ENCODE measurements around the gene BCO1. TPM values are rescaled to one million over a fixed set of nuclear protein-coding genes. Genes with fewer than 3 reads are reported as not detected.
A peak's percentile ranks its signal among the peaks of the same experiment; 100 is the strongest.

Gene BCO1
- polyA plus RNA-seq, 10 donors = 0.05 to 0.19 (median 0.07) TPM; not detected in 6

GRCh38 chr16:81318711-81319110 lies 80.2 kb downstream of the BCO1 start:
- DNase-seq = no peak

DNA sequence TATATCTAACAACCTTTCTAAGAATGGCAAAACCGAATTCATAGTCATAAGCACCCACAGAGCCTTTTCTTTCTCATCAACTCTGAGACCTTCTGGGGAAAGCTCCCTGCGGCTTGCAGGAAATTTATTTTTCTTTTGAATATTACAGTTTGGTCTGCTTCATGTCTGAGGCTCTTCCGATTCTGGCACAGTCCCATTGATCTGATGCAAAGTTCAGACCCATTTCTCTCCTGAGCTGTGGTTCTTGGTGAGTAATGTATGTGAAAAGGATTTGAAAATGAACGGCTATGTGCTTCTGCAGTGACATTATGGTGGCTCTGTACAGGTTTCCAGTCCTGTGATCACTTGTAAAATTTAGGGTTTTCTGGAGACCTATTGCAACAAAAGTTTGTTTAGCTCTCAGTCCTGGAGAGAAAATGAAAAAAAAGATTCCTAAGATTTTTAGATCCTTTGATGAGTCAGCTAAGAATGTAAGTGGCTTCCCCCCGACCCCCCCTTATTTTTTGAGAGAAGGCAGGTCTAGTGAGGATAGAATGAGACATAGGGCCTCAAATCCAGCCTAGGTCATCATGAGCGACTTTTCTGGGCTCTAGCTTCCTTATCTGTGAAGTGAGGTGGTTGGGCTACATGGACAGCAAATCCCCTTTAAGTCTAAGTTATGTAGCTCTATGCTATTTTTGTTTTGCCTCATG lies 80.9 kb downstream of the BCO1 start:
- DNase-seq = peak in 1 of 3 donors; percentile 45

DNA sequence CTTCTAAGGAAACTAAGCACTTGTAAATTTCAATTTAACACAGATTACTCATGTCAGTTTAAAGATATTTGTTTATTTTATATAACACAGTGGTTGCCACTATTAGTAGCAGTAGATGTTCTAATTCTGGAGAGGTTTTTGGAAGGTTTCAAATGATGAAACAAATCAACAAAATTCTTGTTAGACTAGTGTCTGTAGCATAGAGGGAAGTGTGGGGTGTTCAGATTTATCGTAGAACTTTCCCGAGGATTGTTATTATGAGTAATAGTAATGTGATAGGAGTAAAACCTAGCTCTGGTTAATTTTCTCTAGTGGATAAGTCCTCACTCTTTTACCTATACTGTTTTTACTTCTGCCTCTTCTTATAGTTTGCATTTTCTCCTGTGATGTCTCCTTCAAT lies 82.5 kb downstream of the BCO1 start:
- DNase-seq = no peak

DNA sequence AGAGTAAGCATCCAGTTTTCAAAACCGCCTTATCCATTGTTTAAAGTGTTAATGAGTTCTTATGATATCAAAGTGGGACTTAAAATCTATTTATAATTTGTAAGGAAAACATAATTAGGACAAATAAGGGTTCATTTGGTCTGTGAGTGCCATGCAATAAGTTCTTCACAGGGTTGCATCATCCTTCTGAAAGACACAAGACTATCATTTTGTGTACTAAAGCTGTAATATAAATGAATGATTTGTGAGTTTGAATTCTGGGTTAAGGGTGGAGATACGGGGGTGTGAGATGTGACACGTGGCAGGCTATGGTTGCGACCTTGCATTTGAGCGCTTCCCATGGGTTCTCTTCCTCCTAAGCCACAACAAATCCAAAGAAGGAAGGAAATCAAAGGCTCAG lies 83.0 kb downstream of the BCO1 start:
- DNase-seq = no peak

DNA sequence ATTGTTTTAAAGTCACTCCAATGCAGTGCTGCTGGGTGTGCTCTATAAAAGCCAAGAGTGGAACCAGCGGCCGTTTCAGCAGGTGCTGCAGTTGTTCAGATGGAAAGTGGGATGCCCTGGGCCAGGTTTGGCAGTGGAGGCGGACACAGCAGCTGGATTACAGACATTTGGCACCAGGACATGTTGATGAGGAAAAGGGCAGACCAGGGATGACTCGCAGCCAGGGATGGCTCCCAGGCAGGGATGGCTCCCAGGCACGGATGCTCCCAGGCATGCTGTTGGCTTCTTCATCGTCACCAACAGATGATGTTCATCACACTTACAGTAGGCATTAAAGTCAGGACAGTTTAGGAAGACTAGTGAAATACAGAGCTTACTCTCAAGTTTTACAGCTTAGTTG lies 86.3 kb downstream of the BCO1 start:
- DNase-seq = no peak

GRCh38 chr16:81327011-81327410 lies 88.5 kb downstream of the BCO1 start:
- no peak for DNase-seq

DNA sequence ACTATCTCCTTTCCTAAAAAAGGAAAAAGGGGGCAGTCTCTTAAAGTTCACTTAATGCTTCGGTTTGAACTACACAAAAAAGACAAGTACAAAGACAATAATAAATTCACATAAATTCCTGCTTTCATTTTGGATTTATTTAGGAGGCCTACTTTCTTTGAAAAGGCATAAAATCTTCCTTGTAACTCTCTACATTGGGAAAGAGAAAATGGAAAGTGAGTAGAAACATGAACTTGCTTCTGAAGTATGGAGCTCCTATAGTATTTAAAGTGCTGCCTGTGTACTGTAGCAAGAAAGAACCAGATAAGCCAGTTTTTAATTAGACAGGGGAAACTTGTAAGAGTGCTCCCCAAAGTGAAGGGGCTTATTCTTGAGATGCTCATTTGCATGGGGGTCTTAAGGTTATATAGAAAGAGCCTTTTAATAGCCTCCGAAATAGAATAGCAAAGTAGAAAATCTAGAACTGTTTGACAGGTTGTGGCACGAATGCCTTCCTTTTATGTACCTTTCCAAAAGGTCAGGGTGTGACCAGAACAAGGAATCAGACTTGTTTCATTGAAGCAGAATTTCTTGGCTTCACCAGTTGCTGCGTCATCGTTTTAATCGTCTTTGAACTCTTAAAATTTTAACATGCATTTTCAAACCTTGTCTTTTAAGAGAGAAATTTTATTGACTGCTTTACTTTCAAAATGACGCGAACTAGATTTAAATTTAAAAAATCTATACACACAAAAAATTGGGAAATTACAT lies 89.1 kb downstream of the BCO1 start:
- no peak for DNase-seq

- DNase-seq = no peak
Observed at GRCh38 chr16:81329947-81330346, 91.5 kb downstream of the BCO1 start.

- DNase-seq = no peak
Observed at GRCh38 chr16:81333356-81333755, 94.9 kb downstream of the BCO1 start.

GRCh38 chr16:81335669-81336068 lies 97.2 kb downstream of the BCO1 start:
- DNase-seq = no peak

GRCh38 chr16:81337097-81337496 lies 98.6 kb downstream of the BCO1 start:
- DNase-seq = no peak

Other genes with a start within 250 kb of the BCO1 start
- gene CMC2, start 231.8 kb upstream of the BCO1 start, polyA plus RNA-seq (ENCODE audit: insufficient read length in 10 of 10) = 10 to 100 TPM; 30.5 to 46.8 (median 39.5) TPM
- gene CENPN, start 231.5 kb upstream of the BCO1 start, polyA plus RNA-seq (ENCODE audit: insufficient read length in 10 of 10) = 10 to 100 TPM; 12.4 to 29.1 (median 16.4) TPM
- 10 to 100 TPM; 26.7 to 38.0 (median 31.4) TPM for gene ATMIN, start 202.8 kb upstream of the BCO1 start, polyA plus RNA-seq (ENCODE audit: insufficient read length in 10 of 10)
- gene C16orf46, start 161.5 kb upstream of the BCO1 start, polyA plus RNA-seq (ENCODE audit: insufficient read length in 10 of 10) = under 1 TPM in 9 of 10 donors, not detected in 1; 0.27 to 0.80 (median 0.65) TPM
- gene GCSH, start 142.3 kb upstream of the BCO1 start, polyA plus RNA-seq (ENCODE audit: insufficient read length in 10 of 10) = 10 to 100 TPM; 54.0 to 70.3 (median 63.9) TPM
- gene GAN, start 76.3 kb downstream of the BCO1 start, polyA plus RNA-seq (ENCODE audit: insufficient read length in 10 of 10) = 1 to 10 TPM; 2.2 to 3.4 (median 2.9) TPM
- 10 to 100 TPM; 12.9 to 24.2 (median 16.3) TPM for gene CMIP, start 206.1 kb downstream of the BCO1 start, polyA plus RNA-seq (ENCODE audit: insufficient read length in 10 of 10)

Data from muscle of back (tissue), 11 donors.